Kidney (tissue), 14 donors: Measurements from ENCODE around the gene SMIM31. TPM values are rescaled to one million over a fixed set of nuclear protein-coding genes. Genes with fewer than 3 reads are reported as not detected.

Experiments
- DNase-seq, 5 donors: peaks; one replicate each; pipeline ENCODE4 v3.0.0-alpha.2; 2013 to 2020
- FAIRE-seq: peaks from 2 replicates; lab custom pipeline; 2012; peaks lifted over from hg19 to GRCh38; lab: Jason Lieb, UNC
- H3K27ac ChIP-seq, 2 donors: one replicate each; pipeline ENCODE4 v1.7.0; 2013; ENCODE audit warnings: low read depth in 2 of 2, low read length in 2 of 2, inconsistent platforms in 1 of 2
- H3K27me3 ChIP-seq: one replicate; pipeline ENCODE4 v1.7.1; 2013; ENCODE audit warnings: low read length, inconsistent platforms; ENCODE audit not compliant: control insufficient read depth, insufficient read depth
- H3K36me3 ChIP-seq, 3 donors: one replicate each; pipeline versions ENCODE4 v1.7.0 to v1.7.1; 2013; ENCODE audit warnings: low read length in 3 of 3, control low read depth in 1 of 3, inconsistent platforms in 1 of 3; ENCODE audit not compliant: insufficient read depth in 3 of 3, control insufficient read depth in 2 of 3
- H3K4me1 ChIP-seq, 3 donors: one replicate each; pipeline versions ENCODE4 v1.7.0 to v1.7.1; 2013; ENCODE audit warnings: low read length in 3 of 3, inconsistent platforms in 1 of 3, low read depth in 1 of 3; ENCODE audit not compliant: control insufficient read depth in 2 of 3, insufficient read depth in 2 of 3
- H3K4me3 ChIP-seq, 3 donors: one replicate each; pipeline versions ENCODE4 v1.7.0 to v1.8.1; 2013; ENCODE audit warnings: low read length in 3 of 3, control low read depth in 1 of 3, inconsistent platforms in 1 of 3
- H3K9ac ChIP-seq, 3 donors: one replicate each; pipeline versions ENCODE4 v1.7.0 to v1.7.1; 2013; ENCODE audit warnings: low read length in 3 of 3, control low read depth in 1 of 3, inconsistent platforms in 1 of 3
- H3K9me3 ChIP-seq, 3 donors: one replicate each; pipeline versions ENCODE4 v1.7.0 to v1.7.1; 2013; ENCODE audit warnings: low read length in 3 of 3, control low read depth in 1 of 3, inconsistent platforms in 1 of 3; ENCODE audit not compliant: control insufficient read depth in 2 of 3, insufficient read depth in 1 of 3
- CTCF ChIP-seq: IDR thresholded peaks from 3 replicates; pipeline ENCODE4 v1.5.1; 2012; ENCODE audit warnings: mild to moderate bottlenecking, moderate library complexity, borderline replicate concordance; ENCODE audit not compliant: insufficient read depth; ENCODE audit errors: extremely low read depth
- intact Hi-C: fragments of 100-400 bp; cut with DNase I; formaldehyde crosslinking; loops from one replicate; pipeline ENCODE4 v1.11.1; 2022
- polyA plus RNA-seq: library from polyadenylated mRNA; stranded (reverse); fragments of 350-450 nt; fragmentation: Illumina TruSeq; extraction: RNeasy Lipid Tissue Mini Kit (QIAGEN cat#74804); gene quantifications from one replicate; pipeline ENCODE4 v1.2.3, GENCODE V29; 2014; ENCODE audit warnings: low read depth, low replicate concordance; ENCODE audit not compliant: insufficient read depth
- total RNA-seq: library from RNA; stranded (reverse); fragmentation: NEBNext Ultra II Directional; extraction: Animal tissue kit (Norgen Biotek cat#: 25700); gene quantifications from one replicate; pipeline ENCODE4 v1.2.1, GENCODE V29; 2021
- donor health status: control.
- donor health status: control.
- donor health status: control.
- donor health status: control.
- donor health status: control.
- donor health status: DM: yes; HTN: yes; CAD: no.
- donor health status: Normal renal cell carcinoma (clear cell type).

Gene SMIM31
- total and polyA plus RNA-seq, 2 donors from 2014 or later: not detected

- H3K4me3 ChIP-seq: no peak overlapping the region
- H3K27ac ChIP-seq: no peak overlapping the region
- DNase-seq (no peak), FAIRE-seq (no peak)
- no peak for TF ChIP-seq CTCF
- H3K9ac ChIP-seq: no peak overlapping the region
- no peaks in the 10 kb centered on the region for H3K27me3 ChIP-seq
- no peaks in the 10 kb centered on the region for H3K9me3 ChIP-seq
- intact Hi-C loops: no loop called here
- H3K36me3 ChIP-seq: no peaks in the 10 kb centered on the region
- no peaks in the 10 kb centered on the region for H3K4me1 ChIP-seq
These were observed 25.1 kb downstream of the SMIM31 start for GRCh38 chr4:164779080-164779479.

- Histone ChIP-seq H3K4me1 (no peaks in the 10 kb centered on the region), H3K9ac (no peak overlapping the region), H3K4me3 (no peak overlapping the region), H3K27ac (no peak overlapping the region), H3K36me3 (no peaks in the 10 kb centered on the region), H3K27me3 (no peaks in the 10 kb centered on the region), H3K9me3 (no peaks in the 10 kb centered on the region)
- peak in 4 of 5 donors; percentile 47 to 80 (median 60) for DNase-seq
- intact Hi-C loops: no loop called here
- FAIRE-seq: peak; percentile 46
- peak; percentile 78 for TF ChIP-seq CTCF
These were observed 25.9 kb downstream of the SMIM31 start for GRCh38 chr4:164779811-164780216.

GRCh38 chr4:164780839-164781238 is 26.9 kb downstream of the SMIM31 start:
- Histone ChIP-seq H3K9me3 (no peaks in the 10 kb centered on the region), H3K4me1 (no peaks in the 10 kb centered on the region), H3K27ac (no peak overlapping the region), H3K4me3 (no peak overlapping the region), H3K36me3 (no peaks in the 10 kb centered on the region), H3K9ac (no peak overlapping the region), H3K27me3 (no peaks in the 10 kb centered on the region)
- DNase-seq: no peak
- intact Hi-C loops: no loop called here
- no peak for TF ChIP-seq CTCF
- FAIRE-seq: no peak

- Histone ChIP-seq H3K4me3 (no peak overlapping the region), H3K9ac (no peak overlapping the region), H3K9me3 (no peaks in the 10 kb centered on the region), H3K27me3 (no peaks in the 10 kb centered on the region), H3K27ac (no peak overlapping the region), H3K36me3 (no peaks in the 10 kb centered on the region), H3K4me1 (no peaks in the 10 kb centered on the region)
- no peak for FAIRE-seq
- no peak for TF ChIP-seq CTCF
- peak in 3 of 5 donors; percentile 40 to 90 (median 84) for DNase-seq
- intact Hi-C loops: no loop called here
These were observed 30.0 kb downstream of the SMIM31 start for GRCh38 chr4:164783976-164784375.
